IMR-90 (cell line): ENCODE results near the gene SMTN. TPM values are rescaled to one million over a fixed set of nuclear protein-coding genes. Genes with fewer than 3 reads are reported as not detected.

Experiments
- ATAC-seq: fragments of 200-7000 bp; cut with Tn5 transposase; 2 replicates; pipeline ENCODE4 v1.9.1; 2020; ENCODE audit warnings: low read depth, mild to moderate bottlenecking, moderate library complexity
- BruUV-seq: library from RNA; stranded (reverse); fragments of 400-500 nt; replicated peaks from 2 replicates; lab custom pipeline; 2021; lab: Mats Ljungman, UMichigan
- CTCF ChIA-PET: fragments of 300-600 bp; formaldehyde crosslinking; extraction: SDS; loops from one replicate; lab custom pipeline; 2021; ENCODE audit warnings: antibody characterized with exemption; lab: Yijun Ruan, JAX
- POLR2A ChIA-PET: fragments of 300-600 bp; sonication (Branson Sonifier 250); formaldehyde crosslinking; loops from one replicate; lab custom pipeline; 2022; ENCODE audit warnings: antibody characterized with exemption; ENCODE audit not compliant: unreplicated experiment; lab: Charles Lee
- DNase-seq: peaks from one replicate; pipeline ENCODE4 v3.0.0; 2013
- H2AFZ ChIP-seq: replicated peaks from 2 replicates; pipeline ENCODE3; 2013; ENCODE audit warnings: low read length, mild to moderate bottlenecking; ENCODE audit not compliant: poor library complexity
- H2AK5ac ChIP-seq: 2 replicates; pipeline ENCODE4 v1.6.1; 2013; ENCODE audit warnings: low read depth, low read length, inconsistent platforms
- H2AK9ac ChIP-seq: replicated peaks from 2 replicates; pipeline ENCODE3; 2013; ENCODE audit warnings: mild to moderate bottlenecking, low read depth, low read length, moderate library complexity; ENCODE audit not compliant: poor library complexity
- H2BK120ac ChIP-seq: 2 replicates; pipeline ENCODE4 v1.6.1; 2013; ENCODE audit warnings: low read depth, low read length, inconsistent platforms
- H2BK15ac ChIP-seq: 3 replicates; pipeline ENCODE4 v1.6.1; 2013; ENCODE audit warnings: low read depth, low read length, inconsistent platforms
- H2BK20ac ChIP-seq: 2 replicates; pipeline ENCODE4 v1.6.1; 2013; ENCODE audit warnings: low read depth, mild to moderate bottlenecking, inconsistent platforms, low read length, moderate library complexity
- H2BK5ac ChIP-seq: 2 replicates; pipeline ENCODE4 v1.6.1; 2013; ENCODE audit warnings: mild to moderate bottlenecking, low read depth, low read length, inconsistent platforms; ENCODE audit not compliant: poor library complexity, severe bottlenecking
- H3K14ac ChIP-seq: replicated peaks from 2 replicates; pipeline ENCODE4 v1.6.1; 2013; ENCODE audit warnings: low read depth, low read length, inconsistent platforms
- H3K18ac ChIP-seq: 2 replicates; pipeline ENCODE4 v1.6.1; 2013; ENCODE audit warnings: low read depth, low read length, control low read depth
- H3K23ac ChIP-seq: 2 replicates; pipeline ENCODE4 v1.6.1; 2013; ENCODE audit warnings: low read depth, low read length, inconsistent platforms
- H3K27ac ChIP-seq: 2 replicates; pipeline ENCODE4 v1.5.1; 2013; ENCODE audit warnings: mild to moderate bottlenecking, control low read depth, low read length; ENCODE audit not compliant: insufficient read depth
- H3K27me3 ChIP-seq: 2 replicates; pipeline ENCODE4 v1.6.1; 2013; ENCODE audit warnings: low read length; ENCODE audit not compliant: control insufficient read depth, insufficient read depth
- H3K36me3 ChIP-seq: 2 replicates; pipeline ENCODE4 v1.6.1; 2013; ENCODE audit warnings: low read length, mixed read lengths; ENCODE audit not compliant: control insufficient read depth, insufficient read depth
- H3K4ac ChIP-seq: 2 replicates; pipeline ENCODE4 v1.6.1; 2013; ENCODE audit warnings: low read depth, low read length, inconsistent platforms
- H3K4me1 ChIP-seq: 2 replicates; pipeline ENCODE4 v1.6.1; 2013; ENCODE audit warnings: low read length, mixed read lengths; ENCODE audit not compliant: control insufficient read depth, insufficient read depth
- H3K4me2 ChIP-seq: 2 replicates; pipeline ENCODE4 v1.6.1; 2013; ENCODE audit warnings: low read depth, mild to moderate bottlenecking, control low read depth, low read length, moderate library complexity
- H3K4me3 ChIP-seq: 2 replicates; pipeline ENCODE4 v1.5.1; 2013; ENCODE audit warnings: low read depth, mild to moderate bottlenecking, control low read depth, low read length, moderate library complexity; ENCODE audit not compliant: insufficient read depth
- H3K56ac ChIP-seq: 2 replicates; pipeline ENCODE4 v1.6.1; 2013; ENCODE audit warnings: low read length, inconsistent platforms; ENCODE audit not compliant: insufficient read depth; ENCODE audit errors: extremely low read depth
- H3K79me1 ChIP-seq, 2 experiments: 2 replicates each; pipeline ENCODE4 v1.6.1; 2013; ENCODE audit warnings: low read length in 2 of 2, inconsistent platforms in 1 of 2, low read depth in 1 of 2
- H3K9ac ChIP-seq: 2 replicates; pipeline ENCODE4 v1.6.1; 2013; ENCODE audit warnings: low read depth, low read length, control low read depth
- H3K9me1 ChIP-seq: 2 replicates; pipeline ENCODE4 v1.6.1; 2013; ENCODE audit warnings: low read length, inconsistent platforms; ENCODE audit not compliant: insufficient read depth
- H3K9me3 ChIP-seq: 2 replicates; pipeline ENCODE4 v1.6.1; 2013; ENCODE audit warnings: low read length; ENCODE audit not compliant: control insufficient read depth, insufficient read depth
- H4K20me1 ChIP-seq: 2 replicates; pipeline ENCODE4 v1.6.1; 2013; ENCODE audit warnings: low read length, inconsistent platforms; ENCODE audit not compliant: insufficient read depth
- H4K5ac ChIP-seq: 2 replicates; pipeline ENCODE4 v1.6.1; 2013; ENCODE audit warnings: mild to moderate bottlenecking, low read depth, low read length, control low read depth
- H4K8ac ChIP-seq, 2 experiments: 2 replicates each; pipeline ENCODE4 v1.6.1; 2013; ENCODE audit warnings: low read depth in 2 of 2, low read length in 2 of 2, control low read depth in 1 of 2, inconsistent platforms in 1 of 2
- H4K91ac ChIP-seq: 2 replicates; pipeline ENCODE4 v1.6.1; 2013; ENCODE audit warnings: low read depth, low read length, inconsistent platforms; ENCODE audit not compliant: insufficient read depth
- BHLHE40 ChIP-seq: fragments of 150-350 bp; IDR thresholded peaks from 2 replicates; pipeline ENCODE4 v1.6.1; 2016; ENCODE audit warnings: mild to moderate bottlenecking, low read depth, low read length
- CEBPB ChIP-seq: IDR thresholded peaks from 2 replicates; pipeline ENCODE4 v1.6.1; 2012; ENCODE audit warnings: low read depth, low read length, improper control_type of control experiment
- CHD1 ChIP-seq: IDR thresholded peaks from 2 replicates; pipeline ENCODE4 v1.6.1; 2012; ENCODE audit warnings: low read depth, low read length, improper control_type of control experiment
- CTCF ChIP-seq: conservative IDR thresholded peaks from 2 replicates; pipeline ENCODE4 v1.5.1; 2012; ENCODE audit warnings: mild to moderate bottlenecking, low read depth, low read length, improper control_type of control experiment
- FOS ChIP-seq: fragments of 150-350 bp; IDR thresholded peaks from 2 replicates; pipeline ENCODE4 v1.6.1; 2016; ENCODE audit warnings: low read depth, low read length
- MAFK ChIP-seq: IDR thresholded peaks from 2 replicates; pipeline ENCODE4 v1.6.1; 2012; ENCODE audit warnings: low read depth, low read length, improper control_type of control experiment
- MAZ ChIP-seq: IDR thresholded peaks from 2 replicates; pipeline ENCODE4 v1.6.1; 2012; ENCODE audit warnings: low read depth, mild to moderate bottlenecking, low read length, improper control_type of control experiment, moderate library complexity, borderline replicate concordance
- MXI1 ChIP-seq: IDR thresholded peaks from 2 replicates; pipeline ENCODE4 v1.6.1; 2012; ENCODE audit warnings: low read depth, mild to moderate bottlenecking, low read length, moderate library complexity, borderline replicate concordance
- NFE2L2 ChIP-seq: fragments of 150-350 bp; IDR thresholded peaks from 2 replicates; pipeline ENCODE4 v1.6.1; 2016; ENCODE audit warnings: low read depth, mild to moderate bottlenecking, low read length
- POLR2A ChIP-seq: IDR thresholded peaks from 2 replicates; pipeline ENCODE4 v1.6.1; 2012; ENCODE audit warnings: mild to moderate bottlenecking, low read depth, low read length
- RAD21 ChIP-seq: IDR thresholded peaks from 2 replicates; pipeline ENCODE4 v1.6.1; 2012; ENCODE audit warnings: low read length, improper control_type of control experiment
- RCOR1 ChIP-seq: IDR thresholded peaks from 2 replicates; pipeline ENCODE4 v1.6.1; 2012; ENCODE audit warnings: mild to moderate bottlenecking, low read length, improper control_type of control experiment; ENCODE audit not compliant: insufficient replicate concordance
- RFX5 ChIP-seq: IDR thresholded peaks from 2 replicates; pipeline ENCODE4 v1.8.0; 2012; ENCODE audit warnings: low read depth, mild to moderate bottlenecking, low read length, moderate library complexity
- SMC3 ChIP-seq: fragments of 150-350 bp; IDR thresholded peaks from 2 replicates; pipeline ENCODE4 v1.6.1; 2016; ENCODE audit warnings: low read depth, mild to moderate bottlenecking, antibody characterized with exemption, low read length, moderate library complexity
- WGBS, 2 experiments: methylation state at CpG; one replicate each; pipeline versions ENCODE4 v1.1.5 to v1.1.7; 2013; ENCODE audit warnings: missing lambda C conversion rate in 2 of 2; ENCODE audit not compliant: insufficient read length in 1 of 2; ENCODE audit errors: extremely low coverage in 2 of 2; 5-methylcytosine and 5-hydroxymethylcytosine counted together
- dilution Hi-C: fragments of 300-500 bp; cut with HindIII; formaldehyde crosslinking; loops from one replicate; pipeline ENCODE4 v1.14.3; 2018; ENCODE audit warnings: low sequenced_read_pairs; ENCODE audit not compliant: unreplicated experiment
- in situ Hi-C: fragments of 300-500 bp; cut with MboI; formaldehyde crosslinking; loops from 3 replicates; pipeline ENCODE4 v1.14.3; 2019; ENCODE audit warnings: low sequenced_read_pairs, inconsistent platforms, mixed read lengths
- intact Hi-C: fragments of 100-400 bp; cut with micrococcal nuclease; formaldehyde crosslinking; loops from 2 replicates; pipeline ENCODE4 v1.10.0; 2022
- polyA plus RNA-seq, 3 experiments: library from polyadenylated mRNA; depleted of rRNA; stranded (reverse); fragments of >200 nt; gene quantifications; 2 replicates each; pipeline ENCODE4 v1.2.3, GENCODE V29; 2012; ENCODE audit warnings: low replicate concordance in 1 of 3
- total RNA-seq: library from RNA; depleted of rRNA; stranded (reverse); fragments of >200 nt; gene quantifications from 2 replicates; pipeline ENCODE4 v1.2.3, GENCODE V29; 2012
- TF ChIP-seq, protein P1 (sequence below): fragments of 150-350 bp; IDR thresholded peaks from 2 replicates; pipeline ENCODE4 v1.6.1; 2016; ENCODE audit warnings: low read depth, mild to moderate bottlenecking, low read length, moderate library complexity, borderline replicate concordance
- TF ChIP-seq, protein P2 (sequence below): fragments of 150-350 bp; IDR thresholded peaks from 2 replicates; pipeline ENCODE4 v1.6.1; 2017; ENCODE audit warnings: mild to moderate bottlenecking, antibody characterized with exemption, low read length, low read depth

The SMTN gene
- total and polyA plus RNA-seq, 2 of the 4 experiments (the other 2 are of a cell fraction): 53.6 to 63.7 TPM

DNA sequence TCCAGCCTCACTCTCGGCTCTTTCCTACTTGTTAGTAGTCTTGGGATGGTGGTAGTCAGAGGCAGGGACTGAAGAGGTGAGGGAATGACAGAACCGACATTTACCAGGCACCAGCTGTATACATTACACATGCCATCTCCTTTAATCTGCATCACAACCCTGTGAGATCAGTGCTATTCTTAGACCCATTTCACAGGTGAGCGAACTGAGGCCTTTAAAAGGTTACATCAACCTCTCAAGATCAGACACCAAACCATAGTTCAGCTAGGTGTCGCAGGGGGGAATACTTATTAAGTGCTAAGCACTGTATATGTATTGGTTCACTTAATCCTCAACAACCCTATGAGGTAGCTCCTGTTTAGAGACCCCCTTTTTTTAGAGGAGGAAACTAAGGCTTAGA, 53.6 kb downstream of the SMTN start:
- Histone ChIP-seq H2BK20ac (no peak overlapping the region), H4K20me1 (no peaks in the 10 kb centered on the region), H2AK9ac (no peak overlapping the region), H2BK15ac (no peak overlapping the region), H3K14ac (no peak overlapping the region), H3K9me1 (no peaks in the 10 kb centered on the region), H3K27ac (no peak overlapping the region), H4K91ac (no peak overlapping the region), H3K18ac (no peak overlapping the region), H2AK5ac (no peak overlapping the region), H3K23ac (no peak overlapping the region), H2BK120ac (no peak overlapping the region), H3K4me1 (no peaks in the 10 kb centered on the region), H3K56ac (no peak overlapping the region), H2AFZ (no peak overlapping the region), H3K4me3 (no peak overlapping the region), H3K27me3 (peaks cover 16% of the 10 kb centered on the region), H3K79me1 (no peaks in the 10 kb centered on the region), H4K5ac (no peak overlapping the region), H2BK5ac (no peak overlapping the region), H4K8ac (no peak overlapping the region), H3K9ac (no peak overlapping the region), H3K36me3 (no peaks in the 10 kb centered on the region), H3K4ac (no peak overlapping the region), H3K4me2 (no peak overlapping the region), H3K9me3 (no peaks in the 10 kb centered on the region)
- intact Hi-C loops (no loop called here), in situ Hi-C loops (no loop called here), dilution Hi-C loops (no loop called here)
- no peak for DNase-seq
- ATAC-seq: no peak
- no CpG with 5 or more reads among the region's 4 CpGs for WGBS, 2 experiments
- CTCF ChIA-PET: no interaction called here
- no peak for TF ChIP-seq CEBPB
- no peak for TF ChIP-seq RFX5
- TF ChIP-seq, protein P1, sequence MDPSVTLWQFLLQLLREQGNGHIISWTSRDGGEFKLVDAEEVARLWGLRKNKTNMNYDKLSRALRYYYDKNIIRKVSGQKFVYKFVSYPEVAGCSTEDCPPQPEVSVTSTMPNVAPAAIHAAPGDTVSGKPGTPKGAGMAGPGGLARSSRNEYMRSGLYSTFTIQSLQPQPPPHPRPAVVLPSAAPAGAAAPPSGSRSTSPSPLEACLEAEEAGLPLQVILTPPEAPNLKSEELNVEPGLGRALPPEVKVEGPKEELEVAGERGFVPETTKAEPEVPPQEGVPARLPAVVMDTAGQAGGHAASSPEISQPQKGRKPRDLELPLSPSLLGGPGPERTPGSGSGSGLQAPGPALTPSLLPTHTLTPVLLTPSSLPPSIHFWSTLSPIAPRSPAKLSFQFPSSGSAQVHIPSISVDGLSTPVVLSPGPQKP: no peak
- TF ChIP-seq FOS: no peak
- TF ChIP-seq RAD21: no peak
- TF ChIP-seq SMC3: no peak
- no peak for TF ChIP-seq RCOR1
- no peak for TF ChIP-seq MAZ
- TF ChIP-seq BHLHE40: no peak
- no peak for TF ChIP-seq CHD1
- no peak for TF ChIP-seq MAFK
- TF ChIP-seq, protein P2, sequence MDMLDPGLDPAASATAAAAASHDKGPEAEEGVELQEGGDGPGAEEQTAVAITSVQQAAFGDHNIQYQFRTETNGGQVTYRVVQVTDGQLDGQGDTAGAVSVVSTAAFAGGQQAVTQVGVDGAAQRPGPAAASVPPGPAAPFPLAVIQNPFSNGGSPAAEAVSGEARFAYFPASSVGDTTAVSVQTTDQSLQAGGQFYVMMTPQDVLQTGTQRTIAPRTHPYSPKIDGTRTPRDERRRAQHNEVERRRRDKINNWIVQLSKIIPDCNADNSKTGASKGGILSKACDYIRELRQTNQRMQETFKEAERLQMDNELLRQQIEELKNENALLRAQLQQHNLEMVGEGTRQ: no peak
- TF ChIP-seq POLR2A: no peak
- TF ChIP-seq MXI1: no peak
- TF ChIP-seq CTCF: no peak
- TF ChIP-seq NFE2L2: no peak
- POLR2A ChIA-PET: no interaction called here
- BruUV-seq: no TSS peak
